ENCODE results near the gene MAJIN. TPM values are rescaled to one million over a fixed set of nuclear protein-coding genes. Genes with fewer than 3 reads are reported as not detected.

The MAJIN gene
- polyA plus RNA-seq, 1 of the 3 experiments (the other 2 are of a cell fraction): not detected

GRCh38 chr11:64891215-64891848 lies 80.6 kb downstream of the MAJIN start:
- H3F3A ChIP-seq (replicated peaks; ENCODE audit: insufficient read depth): no peaks in the 10 kb centered on the region
- H3K27ac ChIP-seq (ENCODE audit: low read depth in 2 of 2, low read length in 1 of 2): no peak overlapping the region
- H3K4me1 ChIP-seq (ENCODE audit: control insufficient read depth in 1 of 2, insufficient read depth in 2 of 2, low read depth in 1 of 2, low read length in 1 of 2): peaks cover 0 to 15% of the 10 kb centered on the region in 2 experiments; a peak in 1 of 4 replicates
- no peak overlapping the region for H3K4me2 ChIP-seq
- ChIA-PET CTCF (interaction anchor here (0.7 to 26.7 kb wide), 3 partner anchors 14 to 103 kb away, joined by 3 to 530 read pairs (median 3); partner anchors contain the start of gene CDC42BPG), POLR2A (interaction anchor here (0.5 kb wide), 1 partner anchor 57 kb away, joined by 4 read pairs; no protein-coding TSS in a partner anchor)
- no peaks in the 10 kb centered on the region for H4K20me1 ChIP-seq (ENCODE audit: insufficient read depth)
- H3K79me2 ChIP-seq (ENCODE audit: insufficient read depth): no peaks in the 10 kb centered on the region
- no peak overlapping the region for H3K4me3 ChIP-seq (ENCODE audit: low read depth in 2 of 2, low read length in 1 of 2)
- H3K9me2 ChIP-seq: no peaks in the 10 kb centered on the region
- H3K9ac ChIP-seq: no peak overlapping the region
- WGBS (ENCODE audit: low lambda C conversion rate): 82% methylated on average over 19 of the region's 25 CpGs
- no peak for DNase-seq
- H3K27me3 ChIP-seq (ENCODE audit: insufficient read depth): no peaks in the 10 kb centered on the region
- H2AFZ ChIP-seq (ENCODE audit: low read depth): no peak overlapping the region
- H3K36me3 ChIP-seq (replicated peaks in 1 of 2; ENCODE audit: control insufficient read depth in 1 of 2, insufficient read depth in 2 of 2, low read length in 1 of 2): no peaks in the 10 kb centered on the region
- H3K9me3 ChIP-seq: no peaks in the 10 kb centered on the region
- TF ChIP-seq JUND (IDR thresholded peaks at IDR 0.05) (no peak), NFIC (IDR thresholded peaks at IDR 0.05; ENCODE audit: borderline replicate concordance) (no peak), EP300 (IDR thresholded peaks at IDR 0.05; ENCODE audit: borderline replicate concordance in 1 of 2, low read depth in 1 of 2, low read length in 1 of 2) (no peak), POLR2AphosphoS5 (IDR thresholded peaks at IDR 0.05; ENCODE audit: low read depth, low read length) (no peak), TAF1 (IDR thresholded peaks at IDR 0.05; ENCODE audit: borderline replicate concordance, low read depth, low read length) (no peak)

- Histone ChIP-seq H4K20me1 (ENCODE audit: insufficient read depth) (no peaks in the 10 kb centered on the region), H3K27me3 (ENCODE audit: insufficient read depth) (no peaks in the 10 kb centered on the region), H3K4me2 (no peak overlapping the region), H2AFZ (ENCODE audit: low read depth) (no peak overlapping the region), H3K79me2 (ENCODE audit: insufficient read depth) (no peaks in the 10 kb centered on the region), H3K27ac (ENCODE audit: low read depth in 2 of 2, low read length in 1 of 2) (no peak overlapping the region), H3K9ac (no peak overlapping the region), H3K9me2 (no peaks in the 10 kb centered on the region), H3K4me3 (ENCODE audit: low read depth in 2 of 2, low read length in 1 of 2) (no peak overlapping the region), H3F3A (replicated peaks; ENCODE audit: insufficient read depth) (peaks cover 5% of the 10 kb centered on the region), H3K4me1 (ENCODE audit: control insufficient read depth in 1 of 2, insufficient read depth in 2 of 2, low read depth in 1 of 2, low read length in 1 of 2) (peaks cover 0 to 15% of the 10 kb centered on the region in 2 experiments; a peak in 1 of 4 replicates), H3K36me3 (replicated peaks in 1 of 2; ENCODE audit: control insufficient read depth in 1 of 2, insufficient read depth in 2 of 2, low read length in 1 of 2) (no peaks in the 10 kb centered on the region), H3K9me3 (no peaks in the 10 kb centered on the region)
- DNase-seq: no peak
- 94% methylated on average over 6 of the region's 7 CpGs for WGBS (ENCODE audit: low lambda C conversion rate)
- ChIA-PET POLR2A (no interaction called here), CTCF (interaction anchor here (0.6 to 26.7 kb wide), 3 partner anchors 22 to 227 kb away, joined by 3 to 530 read pairs (median 3); partner anchors contain the start of genes CDC42BPG and ZNHIT2)
- no peak for TF ChIP-seq JUND (IDR thresholded peaks at IDR 0.05)
- no peak for TF ChIP-seq USF2 (IDR thresholded peaks at IDR 0.05; ENCODE audit: borderline replicate concordance, low read depth, low read length)
- no peak for TF ChIP-seq YY1 (IDR thresholded peaks at IDR 0.05; ENCODE audit: low read depth)
- no peak for TF ChIP-seq MXI1 (IDR thresholded peaks at IDR 0.05; ENCODE audit: low read depth, low read length)
- no peak for TF ChIP-seq FOSL2 (IDR thresholded peaks at IDR 0.05; ENCODE audit: borderline replicate concordance, low read depth)
- TF ChIP-seq NFIC (IDR thresholded peaks at IDR 0.05; ENCODE audit: borderline replicate concordance): no peak
- no peak for TF ChIP-seq REST (IDR thresholded peaks at IDR 0.05; ENCODE audit: low read depth, low read length)
- TF ChIP-seq GABPA (IDR thresholded peaks at IDR 0.05; ENCODE audit: low read depth): no peak
- TF ChIP-seq MEF2A (IDR thresholded peaks at IDR 0.05; ENCODE audit: borderline replicate concordance, low read depth): no peak
- TF ChIP-seq TEAD4 (IDR thresholded peaks at IDR 0.05; ENCODE audit: borderline replicate concordance, insufficient read depth): no peak
- TF ChIP-seq MAX (IDR thresholded peaks at IDR 0.05; ENCODE audit: low read depth): no peak
- no peak for TF ChIP-seq SIN3A (IDR thresholded peaks at IDR 0.05; ENCODE audit: borderline replicate concordance, low read depth, low read length)
- TF ChIP-seq RFX5 (IDR thresholded peaks at IDR 0.05; ENCODE audit: low read length): no peak
- TF ChIP-seq TCF12 (IDR thresholded peaks at IDR 0.05): no peak
- TF ChIP-seq EZH2phosphoT487 (IDR thresholded peaks at IDR 0.05; ENCODE audit: borderline replicate concordance, low read depth): no peak
- TF ChIP-seq RAD21 (IDR thresholded peaks at IDR 0.05; ENCODE audit: low read length): no peak
- no peak for TF ChIP-seq SMC3 (IDR thresholded peaks at IDR 0.05; ENCODE audit: low read depth, low read length)
- no peak for TF ChIP-seq RXRA (IDR thresholded peaks at IDR 0.05; ENCODE audit: borderline replicate concordance, low read depth)
- TF ChIP-seq FOXJ3 (CRISPR knock-in tag; IDR thresholded peaks at IDR 0.05): no peak
Observed at GRCh38 chr11:64890522-64890939, 81.4 kb downstream of the MAJIN start.

All from SK-N-SH (cell line).